HG03175 (cell line): ENCODE data around the gene PAK4.

Source experiments
- ATAC-seq: cut with Tn5 transposase; IDR thresholded peaks from one replicate; pipeline ENCODE4 v1.9.1; 2021; ENCODE audit warnings: mild to moderate bottlenecking, moderate library complexity; ENCODE audit not compliant: unreplicated experiment

PAK4 gene

GRCh38 chr19:39162441-39163043 is 37.0 kb downstream of the PAK4 start:
- ATAC-seq = no peak

- ATAC-seq = no peak
These were observed 38.0 kb downstream of the PAK4 start for GRCh38 chr19:39163621-39164020.

DNA sequence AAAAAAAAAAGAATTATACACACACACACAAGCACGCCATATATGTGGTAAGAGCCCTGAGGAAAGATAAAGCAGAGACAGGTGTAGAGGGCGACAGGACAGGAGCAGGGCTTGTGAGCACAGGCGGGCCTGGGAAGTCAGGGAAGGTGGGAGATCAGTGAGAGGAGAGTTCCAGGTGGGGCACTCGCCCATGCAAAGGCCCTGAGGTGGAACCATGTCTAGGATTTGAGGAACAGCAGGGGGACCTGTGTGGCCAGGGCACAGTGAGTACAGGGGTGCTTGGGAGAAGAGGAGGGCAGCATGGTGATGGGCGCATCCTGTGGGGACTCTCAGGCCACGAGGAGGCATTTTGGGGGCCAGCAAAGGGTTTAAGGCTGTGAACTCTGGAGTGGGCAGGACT is 38.7 kb downstream of the PAK4 start:
- ATAC-seq = no peak

- ATAC-seq = no peak
These were observed 40.3 kb downstream of the PAK4 start for GRCh38 chr19:39165857-39166256.

GRCh38 chr19:39166571-39167391 is 41.2 kb downstream of the PAK4 start:
- no peak for ATAC-seq

GRCh38 chr19:39167461-39168257 is 42.1 kb downstream of the PAK4 start:
- ATAC-seq = no peak

- ATAC-seq = no peak
These were observed 42.9 kb downstream of the PAK4 start for GRCh38 chr19:39168258-39169142.

GRCh38 chr19:39169143-39169810 is 43.7 kb downstream of the PAK4 start:
- no peak for ATAC-seq

DNA sequence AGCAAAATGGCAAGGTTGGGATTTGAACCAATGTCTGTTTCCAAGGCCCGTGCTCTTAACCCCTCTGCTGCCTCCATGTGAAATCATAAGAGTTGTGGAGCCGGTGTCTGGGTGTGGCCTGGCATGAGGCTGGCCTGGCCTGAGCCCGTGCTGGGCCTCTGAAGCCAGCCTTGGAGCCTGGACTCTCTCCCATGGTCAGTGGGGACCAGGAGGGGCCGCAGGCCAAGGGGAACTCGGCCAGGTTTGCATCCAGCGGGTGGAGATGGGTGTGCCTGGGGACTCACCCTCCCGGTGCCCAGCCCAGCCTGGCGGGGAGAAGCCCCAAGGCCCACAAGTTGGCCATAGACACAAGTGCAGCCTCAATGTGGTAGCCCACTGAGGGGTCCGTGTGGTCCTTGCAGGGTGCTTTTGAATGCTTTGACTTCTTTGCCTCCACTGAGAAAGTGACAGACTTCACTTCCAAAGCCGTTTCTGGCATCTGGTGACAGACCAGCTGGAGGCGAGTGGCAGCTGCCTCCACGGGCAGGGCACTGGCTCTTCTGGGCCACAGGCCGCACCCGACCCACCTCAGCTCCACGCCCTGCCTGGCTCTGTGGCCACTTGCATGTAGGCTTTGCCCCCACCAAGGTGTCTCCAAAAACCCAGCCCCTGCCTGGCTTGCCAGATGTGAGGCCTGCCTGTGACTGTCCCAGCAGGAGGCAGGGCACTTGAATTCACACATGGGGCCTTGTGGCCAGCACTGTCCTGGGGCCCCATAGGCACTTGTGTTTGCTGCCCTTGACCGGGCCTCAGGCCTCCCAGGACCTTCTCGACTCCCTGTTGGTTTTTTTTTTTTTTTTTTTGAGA is 45.0 kb downstream of the PAK4 start:
- no peak for ATAC-seq

GRCh38 chr19:39171479-39172465 is 46.2 kb downstream of the PAK4 start:
- ATAC-seq = no peak

DNA sequence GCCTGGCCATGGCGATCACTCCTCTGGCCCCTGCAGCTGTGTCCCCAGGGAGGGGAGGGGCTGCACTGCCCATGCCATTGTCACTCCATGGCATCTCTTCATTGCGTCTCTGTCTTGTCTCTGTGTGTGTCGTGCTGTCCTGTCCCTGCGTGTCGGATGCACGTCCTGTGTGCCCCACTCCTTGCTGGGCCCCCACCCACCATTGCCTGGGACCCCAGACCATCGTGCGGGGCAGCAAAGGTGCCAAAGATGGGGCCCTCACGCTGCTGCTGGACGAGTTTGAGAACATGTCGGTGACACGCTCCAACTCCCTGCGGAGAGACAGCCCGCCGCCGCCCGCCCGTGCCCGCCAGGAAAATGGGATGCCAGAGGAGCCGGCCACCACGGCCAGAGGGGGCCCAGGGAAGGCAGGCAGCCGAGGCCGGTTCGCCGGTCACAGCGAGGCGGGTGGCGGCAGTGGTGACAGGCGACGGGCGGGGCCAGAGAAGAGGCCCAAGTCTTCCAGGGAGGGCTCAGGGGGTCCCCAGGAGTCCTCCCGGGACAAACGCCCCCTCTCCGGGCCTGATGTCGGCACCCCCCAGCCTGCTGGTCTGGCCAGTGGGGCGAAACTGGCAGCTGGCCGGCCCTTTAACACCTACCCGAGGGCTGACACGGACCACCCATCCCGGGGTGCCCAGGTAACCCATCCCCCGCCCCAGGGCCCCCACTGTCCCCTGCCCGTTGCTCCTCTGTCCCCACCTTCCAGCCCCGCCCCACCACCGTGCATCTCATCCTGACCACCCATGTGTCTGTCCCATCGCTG is 47.3 kb downstream of the PAK4 start:
- no peak for ATAC-seq

- no peak for ATAC-seq
These were observed 48.0 kb downstream of the PAK4 start for GRCh38 chr19:39173502-39173991.

DNA sequence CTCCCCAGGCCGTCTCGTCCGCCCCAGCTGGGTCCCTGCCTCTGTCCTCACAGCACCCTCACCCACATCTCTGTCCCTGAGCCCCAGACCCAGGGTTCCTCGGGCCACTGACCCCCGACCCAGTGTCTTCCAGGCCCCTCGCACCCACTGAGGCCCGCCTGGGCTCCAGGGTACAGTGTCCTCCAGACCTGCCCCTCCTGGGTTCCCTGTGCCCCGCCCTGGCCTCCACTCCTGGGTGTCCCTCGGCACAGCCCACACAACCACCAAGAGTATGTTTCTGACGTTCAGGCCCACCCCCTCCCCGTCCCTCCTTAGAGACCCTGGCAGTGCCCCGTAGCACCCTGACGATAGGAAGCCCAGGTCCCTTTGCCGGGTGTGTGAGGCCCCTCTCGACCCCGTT is 48.6 kb downstream of the PAK4 start:
- no peak for ATAC-seq

- no peak for ATAC-seq
These were observed 49.3 kb downstream of the PAK4 start for GRCh38 chr19:39174558-39175544.

GRCh38 chr19:39175564-39175963 is 50.0 kb downstream of the PAK4 start:
- no peak for ATAC-seq

- ATAC-seq = no peak
These were observed 51.6 kb downstream of the PAK4 start for GRCh38 chr19:39177110-39177699.
